Choroid plexus epithelial cell (primary cell): Measurements from ENCODE around the gene FREM2.

Source experiments
- DNase-seq: peaks from one replicate; pipeline ENCODE4 v3.0.0-alpha.2; 2010; ENCODE audit warnings: low read depth
- H3K4me3 ChIP-seq: 2 replicates; pipeline ENCODE4 v1.5.1; 2011; ENCODE audit warnings: low read depth, mild to moderate bottlenecking, control low read depth, low read length, moderate library complexity
- TF ChIP-seq, protein P1 (sequence below): conservative IDR thresholded peaks from 2 replicates; pipeline ENCODE4 v1.5.1; 2011; ENCODE audit warnings: low read depth, mild to moderate bottlenecking, control low read depth, inconsistent platforms, low read length, moderate library complexity

The FREM2 gene

DNA sequence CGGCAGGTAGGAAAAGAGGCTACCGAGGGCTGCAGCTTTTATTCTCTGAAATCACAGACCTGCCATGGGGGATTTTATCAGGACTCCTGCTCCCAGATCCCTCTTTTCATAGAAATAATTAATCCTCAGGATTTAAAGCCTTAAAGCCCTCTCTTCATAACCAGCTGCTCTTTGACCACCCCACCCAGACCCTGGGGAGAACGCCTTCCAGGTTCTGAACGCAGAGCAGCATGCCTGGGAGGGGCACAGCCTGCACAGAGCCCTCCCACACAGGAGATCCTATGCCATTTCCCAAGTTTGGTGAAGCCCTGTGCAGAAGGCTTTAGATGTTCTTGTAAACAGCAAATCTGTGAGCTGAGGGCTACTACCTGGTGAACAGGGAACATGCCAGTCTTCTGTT lies 212.7 kb downstream of the FREM2 start:
- H3K4me3 ChIP-seq: no peak overlapping the region
- DNase-seq: no peak
- TF ChIP-seq, protein P1, sequence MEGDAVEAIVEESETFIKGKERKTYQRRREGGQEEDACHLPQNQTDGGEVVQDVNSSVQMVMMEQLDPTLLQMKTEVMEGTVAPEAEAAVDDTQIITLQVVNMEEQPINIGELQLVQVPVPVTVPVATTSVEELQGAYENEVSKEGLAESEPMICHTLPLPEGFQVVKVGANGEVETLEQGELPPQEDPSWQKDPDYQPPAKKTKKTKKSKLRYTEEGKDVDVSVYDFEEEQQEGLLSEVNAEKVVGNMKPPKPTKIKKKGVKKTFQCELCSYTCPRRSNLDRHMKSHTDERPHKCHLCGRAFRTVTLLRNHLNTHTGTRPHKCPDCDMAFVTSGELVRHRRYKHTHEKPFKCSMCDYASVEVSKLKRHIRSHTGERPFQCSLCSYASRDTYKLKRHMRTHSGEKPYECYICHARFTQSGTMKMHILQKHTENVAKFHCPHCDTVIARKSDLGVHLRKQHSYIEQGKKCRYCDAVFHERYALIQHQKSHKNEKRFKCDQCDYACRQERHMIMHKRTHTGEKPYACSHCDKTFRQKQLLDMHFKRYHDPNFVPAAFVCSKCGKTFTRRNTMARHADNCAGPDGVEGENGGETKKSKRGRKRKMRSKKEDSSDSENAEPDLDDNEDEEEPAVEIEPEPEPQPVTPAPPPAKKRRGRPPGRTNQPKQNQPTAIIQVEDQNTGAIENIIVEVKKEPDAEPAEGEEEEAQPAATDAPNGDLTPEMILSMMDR: no peak

DNA sequence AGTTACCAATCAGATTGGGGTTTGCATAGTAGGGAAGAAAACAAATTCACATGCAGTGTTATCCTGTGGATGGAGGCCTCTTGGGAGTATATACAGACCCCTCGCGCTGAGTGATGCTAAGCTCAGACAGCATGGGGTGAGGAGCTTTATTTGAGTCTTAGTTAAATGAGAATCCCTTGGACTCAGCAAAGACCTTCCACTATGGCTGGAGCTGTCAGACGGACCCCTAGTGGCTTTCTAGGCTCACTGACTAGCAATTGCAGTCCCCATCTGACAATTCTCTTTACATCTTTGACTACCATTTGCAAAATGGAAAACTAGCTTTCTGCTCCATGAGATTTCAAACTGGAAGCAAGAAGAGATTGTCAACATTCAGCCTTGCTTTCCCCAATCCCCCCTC lies 213.3 kb downstream of the FREM2 start:
- peak; percentile 13 for DNase-seq
- TF ChIP-seq, protein P1: peak; percentile 50

DNA sequence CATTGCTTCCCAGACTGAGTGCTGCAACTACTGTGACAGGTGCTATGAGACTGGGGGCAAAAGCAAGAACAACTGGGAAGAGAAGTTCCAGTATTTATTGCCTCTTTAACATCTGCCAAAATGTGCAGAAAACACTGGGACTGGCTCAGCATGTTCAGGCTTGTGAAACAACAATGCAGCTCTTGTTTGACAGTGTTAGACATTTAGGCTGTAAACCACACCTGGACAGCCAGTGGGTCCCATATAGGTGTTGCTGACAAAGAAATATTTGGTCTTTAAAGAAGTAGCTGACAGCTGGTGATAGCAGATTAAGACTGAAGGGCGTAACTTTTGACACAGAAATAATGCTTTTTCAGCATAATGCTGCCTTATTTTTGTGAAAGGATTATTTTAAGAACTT lies 215.7 kb downstream of the FREM2 start:
- no peak overlapping the region for H3K4me3 ChIP-seq
- no peak for DNase-seq
- TF ChIP-seq, protein P1: no peak

More for the DNA sequence above, 213.3 kb downstream of the FREM2 start:
- H3K4me3 ChIP-seq: no peak overlapping the region

- no peak for DNase-seq
- TF ChIP-seq, protein P1: no peak
- H3K4me3 ChIP-seq: no peak overlapping the region
Measured at GRCh38 chr13:38905081-38905480, 218.2 kb downstream of the FREM2 start.

DNA sequence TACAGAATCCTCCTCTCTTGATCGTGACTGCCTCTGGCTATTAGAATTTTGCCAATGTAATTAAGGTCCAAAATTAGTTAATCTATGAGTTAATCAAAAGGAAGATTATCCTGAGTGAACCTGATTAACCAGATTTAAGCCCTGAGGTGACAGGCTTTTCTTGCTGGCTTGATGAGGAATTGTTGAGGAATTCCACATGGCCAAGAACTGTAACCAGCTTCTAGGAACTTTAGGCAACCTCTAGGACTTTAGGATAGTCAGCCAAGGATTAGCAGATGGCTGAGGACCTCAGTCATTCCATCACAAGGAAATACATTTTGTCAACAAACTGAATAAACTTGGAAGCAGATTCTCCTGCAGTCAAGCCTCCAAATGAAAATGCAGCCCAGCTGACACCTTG lies 219.0 kb downstream of the FREM2 start:
- H3K4me3 ChIP-seq: no peak overlapping the region
- TF ChIP-seq, protein P1: no peak
- no peak for DNase-seq

- TF ChIP-seq, protein P1: no peak
- no peak overlapping the region for H3K4me3 ChIP-seq
- DNase-seq: no peak
Measured at GRCh38 chr13:38908574-38908973, 221.7 kb downstream of the FREM2 start.

- DNase-seq: no peak
Measured at GRCh38 chr13:38914070-38914469, 227.2 kb downstream of the FREM2 start.

More at GRCh38 chr13:38914070-38914469, 227.2 kb downstream of the FREM2 start:
- TF ChIP-seq, protein P1: no peak
- H3K4me3 ChIP-seq: no peak overlapping the region
